Bone marrow (tissue), 2 donors: Measurements from ENCODE around the gene EXO1.

Experiments used
- DNase-seq, 2 donors: peaks; one replicate each; lab custom pipeline; 2025; lab: John Stamatoyannopoulos, UW

Gene EXO1

GRCh38 chr1:241894016-241894415, 46.0 kb downstream of the EXO1 start:
- no peak for DNase-seq

GRCh38 chr1:241895013-241895412, 47.0 kb downstream of the EXO1 start:
- no peak for DNase-seq

- no peak for DNase-seq
Observed at GRCh38 chr1:241896670-241896962, 48.6 kb downstream of the EXO1 start.

- DNase-seq = no peak
Observed at GRCh38 chr1:241899210-241899609, 51.2 kb downstream of the EXO1 start.

- no peak for DNase-seq
Observed at GRCh38 chr1:241900381-241900780, 52.4 kb downstream of the EXO1 start.

- DNase-seq = no peak
Observed at GRCh38 chr1:241902391-241903065, 54.5 kb downstream of the EXO1 start.

- DNase-seq = no peak
Observed at GRCh38 chr1:241916196-241916595, 68.2 kb downstream of the EXO1 start.

GRCh38 chr1:241917487-241917886, 69.5 kb downstream of the EXO1 start:
- DNase-seq = no peak

GRCh38 chr1:241918879-241919278, 70.9 kb downstream of the EXO1 start:
- no peak for DNase-seq

- no peak for DNase-seq
Observed at GRCh38 chr1:241924080-241924808, 76.2 kb downstream of the EXO1 start.

GRCh38 chr1:241926141-241926540, 78.1 kb downstream of the EXO1 start:
- DNase-seq = no peak

- no peak for DNase-seq
Observed at GRCh38 chr1:241927321-241927720, 79.3 kb downstream of the EXO1 start.

GRCh38 chr1:241932845-241933244, 84.8 kb downstream of the EXO1 start:
- no peak for DNase-seq

- DNase-seq = no peak
Observed at GRCh38 chr1:241934201-241934848, 86.3 kb downstream of the EXO1 start.

GRCh38 chr1:241934866-241935265, 86.9 kb downstream of the EXO1 start:
- DNase-seq = no peak
